Activated CD4-positive, alpha-beta T cell treated with anti-CD3 and anti-CD28 coated beads for 24 hours (primary cell): ENCODE measurements around the gene OR2T3.
"Not testable (repeated sequence)": the region's sequence is repeated elsewhere in the genome, so short reads cannot be mapped to it uniquely, and the experiment has no call there.

Source experiments
- DNase-seq, 2 donors: peaks; one replicate each; pipeline ENCODE4 v3.0.0-alpha.2; 2020; ENCODE audit warnings: low read depth in 2 of 2

OR2T3 gene

DNA sequence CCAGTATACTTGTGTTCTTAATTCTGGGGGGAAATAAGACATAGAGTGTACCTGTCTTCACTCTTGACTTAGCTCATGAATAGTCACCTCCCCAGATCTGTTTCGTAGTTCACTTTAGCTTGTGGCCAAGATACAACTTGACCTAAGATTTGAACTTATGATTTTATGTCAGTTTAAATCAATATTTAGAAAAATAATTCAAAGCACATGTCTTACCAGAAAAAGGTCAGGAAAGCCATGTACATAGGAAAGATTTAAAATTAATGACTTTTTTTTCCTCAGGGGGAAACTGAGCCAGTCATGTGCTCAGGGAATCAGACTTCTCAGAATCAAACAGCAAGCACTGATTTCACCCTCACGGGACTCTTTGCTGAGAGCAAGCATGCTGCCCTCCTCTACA, at the start of gene OR2T3:
Gene OR2T3 (plus strand): TSS at position 301 of the 400 bp plus-strand sequence. CDS start 0 bp downstream, at position 301.
- DNase-seq, result not testable (repeated sequence)

DNA sequence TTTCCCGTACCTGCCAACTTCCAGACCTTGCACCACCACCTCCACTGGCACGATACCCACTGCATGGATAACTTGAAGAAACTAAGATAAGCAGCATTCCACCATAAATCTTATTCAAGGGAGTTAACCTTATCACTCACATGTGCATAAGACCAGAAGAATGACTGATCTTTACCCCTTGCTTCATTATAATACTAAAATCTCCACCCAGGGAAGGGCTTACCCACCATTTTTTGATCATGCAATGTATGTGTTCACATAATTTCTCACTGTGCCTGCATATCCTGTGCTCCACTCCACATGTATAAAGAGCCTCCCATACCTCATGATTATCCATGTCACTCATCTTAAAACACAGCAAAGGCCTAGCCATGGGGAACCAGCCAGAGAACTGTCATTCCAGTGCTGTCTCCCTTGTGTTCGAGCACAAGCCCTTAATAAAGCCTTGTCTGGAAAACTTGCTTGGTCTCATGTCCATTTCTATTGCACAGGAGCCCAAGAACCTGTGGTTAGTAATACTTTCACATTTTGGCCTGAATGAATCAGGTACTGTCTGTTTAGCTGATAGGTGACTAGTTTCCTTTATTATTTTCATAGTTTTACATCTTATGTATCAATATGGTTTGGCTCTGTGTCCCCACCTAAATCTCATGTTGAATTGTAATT, 45.5 kb upstream of the OR2T3 start:
- DNase-seq, result not testable (repeated sequence)

DNA sequence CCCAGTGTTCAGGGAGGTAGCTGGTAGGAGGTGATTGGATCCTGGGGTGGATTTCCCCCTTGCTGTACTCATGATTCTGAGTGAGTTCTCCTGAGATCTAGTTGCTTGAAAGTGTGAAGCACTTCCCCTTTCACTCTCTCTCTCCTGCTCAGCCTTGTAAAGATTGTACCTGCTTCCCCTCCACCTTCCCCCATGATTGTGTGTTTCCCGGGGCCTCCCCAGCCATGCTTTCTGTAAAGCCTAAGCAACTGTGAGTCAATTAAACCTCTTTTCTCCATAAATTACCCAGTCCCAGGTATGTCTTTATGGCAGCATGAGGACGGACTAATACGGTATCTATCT, 45.0 kb upstream of the OR2T3 start:
- DNase-seq, result not testable (repeated sequence)

DNA sequence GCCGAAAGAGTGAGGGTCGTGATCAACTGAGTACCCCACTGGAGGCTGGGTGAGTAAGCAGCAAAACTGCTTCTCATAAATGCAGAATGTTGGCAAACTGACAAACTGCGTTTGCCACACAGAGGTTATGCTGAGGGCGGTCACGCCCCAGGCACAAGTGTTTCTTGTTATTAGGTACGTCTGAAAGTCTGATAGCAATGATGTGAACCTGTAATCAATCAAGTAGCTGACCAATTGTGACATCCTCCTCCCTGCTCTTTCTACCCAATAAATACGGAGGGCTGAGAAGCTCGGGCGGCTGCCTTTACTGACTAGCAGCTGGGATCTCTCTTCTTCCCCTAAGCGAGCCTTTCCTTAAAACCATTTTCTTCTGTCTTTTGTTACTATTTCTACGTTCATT, 41.5 kb upstream of the OR2T3 start:
- not testable (repeated sequence) for DNase-seq

GRCh38 chr1:248432201-248432600, 41.0 kb upstream of the OR2T3 start:
- not testable (repeated sequence) for DNase-seq

- not testable (repeated sequence) for DNase-seq
These were observed 39.2 kb upstream of the OR2T3 start for GRCh38 chr1:248433811-248434415.

DNA sequence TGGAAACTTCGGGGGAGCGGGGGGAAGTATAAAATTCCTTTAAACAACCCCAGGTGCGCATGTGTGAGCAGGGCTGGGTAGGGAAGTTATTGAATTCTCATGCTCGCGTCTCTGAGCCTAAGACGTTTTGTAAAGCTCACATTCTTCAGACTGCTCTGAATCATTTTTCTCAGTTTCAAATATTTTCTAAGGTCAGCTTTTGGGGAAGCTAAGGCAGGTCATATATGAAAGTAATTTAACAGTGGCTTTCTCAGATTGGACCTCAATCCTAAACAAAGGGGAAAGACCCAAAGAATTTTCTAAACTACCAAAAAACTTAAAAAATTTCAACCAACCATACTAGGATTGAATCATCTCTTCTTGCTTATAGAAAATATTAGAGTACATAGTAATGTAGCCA, 38.2 kb upstream of the OR2T3 start:
- not testable (repeated sequence) for DNase-seq

DNA sequence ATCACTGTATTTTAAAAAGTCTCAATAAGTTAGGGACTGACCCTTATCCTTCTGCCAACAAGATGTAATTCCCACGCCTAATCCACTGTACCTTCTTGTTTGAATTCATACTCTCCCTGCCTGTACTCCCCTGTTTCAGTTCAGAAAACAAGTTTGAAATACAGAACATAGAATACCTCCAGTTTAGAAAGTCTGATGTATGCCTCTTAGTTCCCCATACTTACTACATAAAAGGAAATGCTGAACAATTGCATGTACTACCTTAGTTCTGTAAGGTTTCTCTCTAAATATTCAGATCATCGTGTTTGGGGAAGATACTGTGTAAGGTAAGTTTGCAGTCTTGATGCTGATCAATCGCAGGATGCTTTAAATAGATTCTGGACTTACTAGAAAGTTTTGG, 36.8 kb upstream of the OR2T3 start:
- not testable (repeated sequence) for DNase-seq

DNA sequence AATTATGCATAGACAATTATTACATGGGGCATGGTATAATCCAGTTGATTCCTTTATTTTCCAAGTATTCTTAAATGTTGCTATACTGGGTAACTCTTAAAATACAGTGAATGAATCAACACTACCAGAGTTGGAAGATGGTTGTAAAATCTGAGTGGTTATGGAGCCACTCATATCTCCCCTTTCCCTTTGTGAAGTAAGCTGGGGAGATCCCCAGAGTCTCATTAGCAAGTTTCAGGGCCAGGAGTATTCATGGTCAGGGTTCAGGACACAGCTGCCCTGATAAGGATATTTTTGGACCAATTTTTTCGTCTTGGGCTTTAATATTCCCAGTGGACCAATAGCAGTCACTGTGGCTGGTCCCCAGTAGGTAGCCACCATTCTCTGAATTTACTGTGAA, 34.5 kb upstream of the OR2T3 start:
- not testable (repeated sequence) for DNase-seq

- DNase-seq, result not testable (repeated sequence)
These were observed 33.9 kb upstream of the OR2T3 start for GRCh38 chr1:248439283-248439682.

DNA sequence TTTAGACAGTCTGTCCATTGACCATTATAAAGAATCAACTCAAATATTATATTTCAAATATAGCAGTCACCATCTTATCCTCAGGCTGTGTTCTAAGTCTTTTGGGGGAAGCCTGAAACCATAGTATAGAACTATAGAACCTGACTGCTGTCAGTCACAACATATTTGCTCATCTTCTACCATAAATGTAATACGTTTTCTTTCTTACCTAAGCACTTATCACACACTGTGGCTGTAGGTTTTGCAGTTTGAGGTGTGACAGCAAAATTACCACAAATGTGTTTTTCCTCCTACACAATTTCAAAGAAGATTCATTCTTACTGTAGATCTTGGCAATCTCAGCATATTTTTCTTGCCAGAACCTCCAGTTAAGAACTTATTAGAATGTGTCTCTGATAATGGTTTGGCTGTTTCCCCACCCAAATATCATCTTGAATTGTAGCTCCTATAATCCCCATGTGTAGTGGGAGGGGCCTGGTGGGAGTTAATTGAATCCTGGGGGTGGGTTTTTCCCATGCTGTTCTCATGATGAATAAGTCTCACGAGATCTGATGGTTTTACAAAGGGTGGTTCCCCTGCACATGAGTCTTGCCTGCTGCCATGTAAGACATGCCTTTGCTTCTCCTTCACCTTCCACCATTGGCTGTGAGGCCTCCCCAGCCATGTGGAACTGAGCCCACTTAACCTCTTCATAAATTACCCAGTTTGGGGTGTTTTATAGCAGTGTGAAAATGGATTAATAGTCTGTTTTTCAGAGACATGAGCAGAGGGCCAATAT, 30.5 kb upstream of the OR2T3 start:
- DNase-seq, result not testable (repeated sequence)

- not testable (repeated sequence) for DNase-seq
These were observed 28.5 kb upstream of the OR2T3 start for GRCh38 chr1:248444603-248445002.

DNA sequence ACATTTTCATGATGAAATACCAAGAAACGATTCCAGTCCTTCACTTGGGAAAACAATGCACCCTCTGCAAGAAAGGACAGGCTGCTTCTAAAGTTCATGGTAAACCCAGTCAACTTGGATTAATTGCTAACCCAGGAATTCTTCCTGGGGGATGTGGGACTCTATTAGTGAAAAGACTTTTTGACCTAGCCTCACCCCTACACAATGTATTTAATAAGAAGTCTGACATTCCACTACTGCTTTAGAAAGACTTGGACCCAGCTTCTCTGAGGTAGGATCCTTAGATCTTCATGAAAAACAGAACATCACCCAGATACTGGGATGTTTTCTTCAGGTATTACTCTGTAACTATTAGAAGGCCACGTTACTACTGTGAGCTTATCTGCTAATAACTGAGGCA, 27.8 kb upstream of the OR2T3 start, which contains the start of gene OR2T2:
Gene OR2T2 (plus strand): TSS at position 239 of the 400 bp plus-strand sequence. CDS start 7,161 bp downstream, outside the sequence.
- not testable (repeated sequence) for DNase-seq

- DNase-seq, result not testable (repeated sequence)
These were observed 24.6 kb upstream of the OR2T3 start for GRCh38 chr1:248448409-248449074.

DNA sequence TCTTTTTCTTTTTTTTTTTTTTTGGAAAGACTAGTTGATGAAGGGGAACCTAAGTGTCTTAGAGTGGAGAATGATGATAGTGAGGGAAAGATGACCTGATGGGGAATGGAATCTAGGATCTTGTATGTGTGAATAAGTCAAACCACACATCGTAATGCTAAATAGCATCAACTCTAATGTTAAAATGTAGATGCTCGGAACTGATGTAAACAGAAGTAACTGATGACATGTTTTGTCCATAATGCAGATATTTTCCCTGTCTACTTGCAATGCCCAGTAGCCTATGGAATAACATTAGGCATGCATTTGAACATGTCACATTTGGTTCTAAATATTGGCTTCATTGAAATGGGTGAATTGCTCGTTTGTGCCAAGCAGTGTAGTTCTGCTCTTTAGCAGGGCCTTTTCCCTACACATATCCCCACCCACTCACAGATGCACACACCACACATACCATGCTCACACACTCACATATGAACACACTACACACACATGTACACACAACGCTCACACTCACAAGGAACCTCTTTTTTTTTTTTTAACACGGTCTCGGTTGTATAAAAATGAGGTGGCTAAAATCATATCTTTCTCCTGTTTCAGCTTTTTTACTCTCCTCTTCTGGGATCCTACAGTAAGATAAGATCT, 23.2 kb upstream of the OR2T3 start:
- not testable (repeated sequence) for DNase-seq

GRCh38 chr1:248450466-248451145, 22.5 kb upstream of the OR2T3 start:
- DNase-seq, result not testable (repeated sequence)

GRCh38 chr1:248453619-248454018, 19.5 kb upstream of the OR2T3 start:
- DNase-seq, result not testable (repeated sequence)

DNA sequence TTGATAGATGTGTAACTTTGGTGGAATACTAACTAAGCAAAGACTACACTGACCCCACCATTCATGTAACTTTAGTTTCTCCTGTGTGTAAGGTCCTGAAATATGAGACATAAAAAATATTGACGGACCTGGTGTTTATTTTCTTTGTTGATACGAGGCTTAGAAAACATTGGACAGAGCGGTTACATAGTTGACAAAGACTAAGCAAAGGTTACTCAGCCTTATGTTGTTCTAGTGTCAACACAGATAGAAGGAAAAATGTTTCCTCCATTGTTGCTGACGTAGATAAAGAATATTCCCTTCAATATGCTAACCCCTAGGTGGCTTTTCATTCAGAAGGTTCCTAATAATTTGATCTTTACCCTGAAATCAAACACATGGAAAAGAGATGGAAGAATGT, 18.1 kb upstream of the OR2T3 start:
- DNase-seq, result not testable (repeated sequence)

DNA sequence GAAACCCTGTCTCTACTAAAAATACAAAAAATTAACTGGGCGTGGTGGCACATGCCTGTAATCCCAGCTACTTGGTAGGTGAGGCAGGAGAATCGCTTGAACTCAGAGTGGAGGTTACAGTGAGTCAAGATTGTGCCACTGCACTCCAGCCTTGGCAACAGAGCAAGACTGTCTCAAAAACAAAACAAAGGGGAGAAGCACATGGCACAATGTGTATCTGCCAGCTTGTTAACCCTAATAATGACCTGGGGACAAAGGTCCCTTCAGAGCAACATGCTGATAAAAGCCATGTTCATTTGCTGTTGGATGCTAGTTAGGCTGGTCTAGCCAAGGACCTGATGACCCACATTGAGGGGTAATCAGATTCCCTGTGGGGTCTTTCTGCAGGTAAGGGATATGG, 16.5 kb upstream of the OR2T3 start:
- DNase-seq, result not testable (repeated sequence)

DNA sequence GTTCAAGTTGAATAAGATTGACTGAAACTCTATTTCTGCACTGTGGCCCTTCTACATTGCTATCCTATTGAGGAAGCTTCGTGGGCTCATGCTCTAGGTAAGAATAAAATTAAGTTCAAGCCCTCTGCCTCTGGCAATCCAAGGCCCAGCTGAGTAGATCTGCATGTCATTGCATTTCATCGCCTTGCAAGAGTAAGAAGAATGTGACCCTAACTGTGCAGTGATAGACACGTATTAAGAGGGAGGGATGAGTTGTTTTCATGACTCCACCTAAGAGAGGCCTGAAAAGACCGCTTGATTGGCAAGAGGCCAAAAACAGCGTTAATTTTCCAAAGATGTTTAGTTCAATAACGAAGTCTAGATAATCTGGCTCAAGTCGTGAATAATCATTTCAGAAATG, 14.0 kb upstream of the OR2T3 start:
- not testable (repeated sequence) for DNase-seq

DNA sequence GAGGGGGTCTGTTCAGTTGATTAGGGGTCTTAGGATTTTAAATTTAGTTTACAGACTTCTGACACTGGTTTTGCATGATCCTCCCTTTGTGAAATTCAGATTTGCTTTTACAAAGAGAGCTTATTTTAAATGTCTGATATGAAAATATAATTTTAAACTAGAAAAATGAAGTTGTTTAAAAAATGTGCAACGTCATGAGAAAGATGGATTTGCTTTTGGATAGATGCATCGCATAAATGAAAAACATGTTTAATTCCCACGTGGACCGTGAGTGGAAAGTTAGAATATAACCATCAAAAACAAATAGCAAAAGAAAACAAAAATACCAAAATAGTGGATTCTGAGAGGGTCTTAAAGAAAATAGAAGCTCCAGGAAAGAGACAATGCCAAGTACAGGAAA, 2.0 kb upstream of the OR2T3 start:
- no peak for DNase-seq
